Naive thymus-derived CD8-positive, alpha-beta T cell (primary cell): Measurements from ENCODE around the gene TFEB. TPM values are rescaled to one million over a fixed set of nuclear protein-coding genes. Genes with fewer than 3 reads are reported as not detected.
A peak's percentile ranks its signal among the peaks of the same experiment; 100 is the strongest.

ENCODE experiments used
- ATAC-seq, 2 donors: fragments of 150-1000 bp; cut with Tn5 transposase in 1 of 2; sonication (Bioruptor Pico), chemical (Tn5 transposase) in 1 of 2; 1 replicate in 1 of 2; 2 replicates in 1 of 2; pipeline ENCODE4 v1.10.0; 2021; ENCODE audit warnings: mild to moderate bottlenecking in 2 of 2, moderate library complexity in 2 of 2
- POLR2A ChIA-PET: fragments of 350-600 bp; sonication (Branson Sonifier 250); formaldehyde crosslinking; loops from one replicate; lab custom pipeline; 2021; ENCODE audit warnings: antibody characterized with exemption; lab: Charles Lee
- DNase-seq, 10 donors: peaks; one replicate each; pipeline versions ENCODE4 v3.0.0 to v3.0.0-alpha.2; 2020 to 2022
- H3K27ac Mint-ChIP-seq, 10 donors: one replicate each; pipeline ENCODE4 v1.8.0; 2020 to 2022; ENCODE audit warnings: mild to moderate bottlenecking in 10 of 10, mixed read lengths in 10 of 10, moderate library complexity in 4 of 10, inconsistent platforms in 1 of 10
- H3K27me3 Mint-ChIP-seq, 5 donors: one replicate each; pipeline ENCODE4 v1.8.0; 2021 to 2022; ENCODE audit warnings: mixed read lengths in 5 of 5
- H3K36me3 Mint-ChIP-seq, 3 donors: one replicate each; pipeline ENCODE4 v1.8.0; 2020 to 2022; ENCODE audit warnings: mixed read lengths in 3 of 3, mild to moderate bottlenecking in 2 of 3, inconsistent platforms in 1 of 3
- H3K4me1 Mint-ChIP-seq, 4 donors: one replicate each; pipeline ENCODE4 v1.8.0; 2021 to 2022; ENCODE audit warnings: mixed read lengths in 4 of 4
- H3K4me3 Mint-ChIP-seq, 10 donors: one replicate each; pipeline ENCODE4 v1.8.0; 2020 to 2022; ENCODE audit warnings: mild to moderate bottlenecking in 10 of 10, mixed read lengths in 10 of 10, moderate library complexity in 6 of 10, inconsistent platforms in 1 of 10
- H3K9me3 Mint-ChIP-seq, 9 donors: one replicate each; pipeline ENCODE4 v1.8.0; 2020 to 2022; ENCODE audit warnings: mixed read lengths in 9 of 9, mild to moderate bottlenecking in 3 of 9, inconsistent platforms in 1 of 9, moderate library complexity in 1 of 9
- polyA plus RNA-seq, 3 donors: library from polyadenylated mRNA; unstranded; fragments of 300-500 nt; fragmentation: Illumina TruSeq; gene quantifications; one replicate each; pipeline ENCODE4 v1.2.3, GENCODE V29; 2021
- total RNA-seq, 8 experiments: library from RNA in 2 of 8; stranded (reverse) in 2 of 8; gene quantifications; one replicate each; pipeline ENCODE4 v1.2.3 and lab custom pipeline; 2021 to 2026

Gene TFEB
- total and polyA plus RNA-seq, 5 experiments from 2014 or later: 2.6 to 10.8 (median 9.2) TPM

GRCh38 chr6:41715795-41716515 lies 19.5 kb downstream of the TFEB start:
- ATAC-seq (peak in 1 of 2 donors; percentile 35), DNase-seq (no peak)
- POLR2A ChIA-PET: interaction anchor here (0.9 kb wide), 1 partner anchor 18 kb away, joined by 4 read pairs; no protein-coding TSS in a partner anchor
- Mint-ChIP-seq H3K4me3 (no peak overlapping the region), H3K36me3 (no peaks in the 10 kb centered on the region), H3K27ac (peak overlapping the region in 4 of 10 donors; percentile 20 to 57 (median 23)), H3K4me1 (peaks cover 12 to 65% (median 18%) of the 10 kb centered on the region in 4 donors), H3K9me3 (no peaks in the 10 kb centered on the region), H3K27me3 (no peaks in the 10 kb centered on the region)

DNA sequence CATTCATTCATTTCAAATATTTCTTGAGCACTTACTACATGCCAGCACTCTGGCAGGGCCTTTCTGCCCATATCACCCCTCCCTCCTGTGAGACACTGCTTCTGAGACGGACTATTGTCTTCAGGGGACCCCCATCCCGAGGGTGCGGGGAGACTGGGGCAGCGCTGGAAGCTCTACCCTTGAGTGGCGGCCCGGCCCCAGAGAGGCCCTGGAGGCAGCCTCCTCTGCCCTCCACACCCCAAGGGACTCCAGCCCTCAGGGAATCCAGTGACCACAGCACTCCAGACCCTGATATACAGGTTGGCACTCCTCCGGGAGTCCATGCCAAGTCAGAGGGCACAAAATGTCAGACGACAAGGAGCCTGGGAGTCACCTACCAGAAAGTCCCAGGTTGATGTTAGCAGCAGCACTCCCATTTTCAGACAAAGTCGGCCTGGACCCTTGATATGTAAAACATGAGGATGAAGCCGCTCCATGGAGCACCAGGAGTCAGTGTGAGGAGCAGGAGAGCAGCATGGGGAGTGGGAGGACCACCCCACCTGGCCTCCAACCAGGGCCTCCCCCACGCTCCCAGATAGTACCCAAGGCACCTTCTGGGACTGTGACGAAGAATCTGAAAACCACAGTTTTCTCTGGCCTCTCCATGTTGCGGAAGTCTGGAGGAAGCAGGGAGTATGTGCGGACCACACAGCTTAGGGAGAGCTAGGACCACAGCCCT lies 20.7 kb downstream of the TFEB start:
- POLR2A ChIA-PET: no interaction called here
- H3K9me3 Mint-ChIP-seq: no peaks in the 10 kb centered on the region
- H3K4me3 Mint-ChIP-seq: no peak overlapping the region
- H3K27me3 Mint-ChIP-seq: no peaks in the 10 kb centered on the region
- DNase-seq: no peak
- H3K4me1 Mint-ChIP-seq: peaks cover 13 to 62% (median 18%) of the 10 kb centered on the region in 4 donors
- H3K27ac Mint-ChIP-seq: no peak overlapping the region
- H3K36me3 Mint-ChIP-seq: no peaks in the 10 kb centered on the region
- ATAC-seq: no peak

- H3K4me3 Mint-ChIP-seq: no peak overlapping the region
- DNase-seq (no peak), ATAC-seq (no peak)
- peaks cover 13 to 59% (median 21%) of the 10 kb centered on the region in 4 donors for H3K4me1 Mint-ChIP-seq
- H3K27ac Mint-ChIP-seq: no peak overlapping the region
- POLR2A ChIA-PET: interaction anchor here (0.6 kb wide), 1 partner anchor 193 kb away, joined by 4 read pairs; no protein-coding TSS in a partner anchor
- H3K9me3 Mint-ChIP-seq: no peaks in the 10 kb centered on the region
- no peaks in the 10 kb centered on the region for H3K27me3 Mint-ChIP-seq
- H3K36me3 Mint-ChIP-seq: no peaks in the 10 kb centered on the region
Measured at GRCh38 chr6:41713650-41714291, 21.6 kb downstream of the TFEB start.

GRCh38 chr6:41713159-41713649 lies 22.2 kb downstream of the TFEB start:
- Mint-ChIP-seq H3K27me3 (no peaks in the 10 kb centered on the region), H3K27ac (no peak overlapping the region), H3K9me3 (no peaks in the 10 kb centered on the region), H3K4me3 (no peak overlapping the region), H3K4me1 (peaks cover 17 to 60% (median 27%) of the 10 kb centered on the region in 4 donors), H3K36me3 (no peaks in the 10 kb centered on the region)
- no peak for ATAC-seq
- DNase-seq: no peak
- POLR2A ChIA-PET: interaction anchor here (0.6 kb wide), 1 partner anchor 194 kb away, joined by 4 read pairs; no protein-coding TSS in a partner anchor

GRCh38 chr6:41712651-41713103 lies 22.7 kb downstream of the TFEB start:
- DNase-seq (no peak), ATAC-seq (no peak)
- H3K27ac Mint-ChIP-seq: no peak overlapping the region
- H3K27me3 Mint-ChIP-seq: no peaks in the 10 kb centered on the region
- H3K4me3 Mint-ChIP-seq: no peak overlapping the region
- POLR2A ChIA-PET: no interaction called here
- peaks cover 21 to 60% (median 32%) of the 10 kb centered on the region in 4 donors for H3K4me1 Mint-ChIP-seq
- H3K36me3 Mint-ChIP-seq: no peaks in the 10 kb centered on the region
- no peaks in the 10 kb centered on the region for H3K9me3 Mint-ChIP-seq

- DNase-seq (no peak), ATAC-seq (no peak)
- POLR2A ChIA-PET: no interaction called here
- Mint-ChIP-seq H3K4me3 (no peak overlapping the region), H3K27ac (peak overlapping the region in 1 of 10 donors; percentile 67), H3K36me3 (no peaks in the 10 kb centered on the region), H3K4me1 (peaks cover 26 to 60% (median 36%) of the 10 kb centered on the region in 4 donors), H3K27me3 (no peaks in the 10 kb centered on the region), H3K9me3 (no peaks in the 10 kb centered on the region)
Measured at GRCh38 chr6:41711323-41712038, 23.9 kb downstream of the TFEB start.

DNA sequence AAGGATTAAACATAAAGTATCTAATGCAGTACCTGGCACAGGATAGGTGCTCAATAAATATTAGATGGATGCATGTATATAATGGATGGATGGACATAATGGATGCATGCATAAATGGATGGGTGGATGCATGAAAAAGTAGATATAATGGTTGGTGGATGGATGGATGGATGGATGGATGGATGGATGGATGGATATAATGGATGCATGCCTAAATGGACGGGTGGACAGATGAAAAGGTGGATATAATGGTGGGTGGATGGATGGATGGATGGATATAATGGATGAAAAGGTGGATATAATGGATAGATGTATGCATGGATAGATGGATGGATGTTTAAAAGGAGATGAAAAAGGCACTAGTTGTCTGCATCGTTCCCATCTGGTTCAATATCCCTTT lies 26.0 kb downstream of the TFEB start:
- ATAC-seq (no peak), DNase-seq (no peak)
- no peaks in the 10 kb centered on the region for H3K27me3 Mint-ChIP-seq
- POLR2A ChIA-PET: no interaction called here
- H3K36me3 Mint-ChIP-seq: no peaks in the 10 kb centered on the region
- peaks cover 24 to 67% (median 31%) of the 10 kb centered on the region in 4 donors for H3K4me1 Mint-ChIP-seq
- peak overlapping the region in 2 of 10 donors; percentile 21 to 81 for H3K27ac Mint-ChIP-seq
- H3K4me3 Mint-ChIP-seq: no peak overlapping the region
- no peaks in the 10 kb centered on the region for H3K9me3 Mint-ChIP-seq

DNA sequence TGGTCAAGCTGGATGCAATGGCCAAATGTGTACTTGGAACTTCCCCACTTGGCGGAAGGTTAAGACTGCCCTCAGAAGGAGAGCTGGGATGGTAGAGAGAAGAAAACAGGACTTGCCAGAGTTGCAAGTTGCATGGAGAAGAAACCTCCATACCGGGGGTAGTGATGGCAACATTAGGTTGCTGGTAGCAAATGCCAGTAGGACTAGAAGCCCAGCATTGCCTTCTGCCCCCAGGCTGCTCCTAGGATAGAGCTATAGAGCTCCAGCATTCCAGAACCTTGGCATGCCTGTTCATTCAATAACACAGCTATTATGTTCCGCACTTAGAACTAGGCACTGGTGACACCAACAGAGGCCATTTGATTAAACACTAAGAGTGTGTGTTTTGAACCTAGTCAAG lies 26.6 kb downstream of the TFEB start:
- Mint-ChIP-seq H3K9me3 (no peaks in the 10 kb centered on the region), H3K36me3 (no peaks in the 10 kb centered on the region), H3K27ac (peak overlapping the region in 2 of 10 donors; percentile 59 to 82), H3K27me3 (no peaks in the 10 kb centered on the region), H3K4me1 (peaks cover 24 to 68% (median 31%) of the 10 kb centered on the region in 4 donors), H3K4me3 (peak overlapping the region in 4 of 10 donors; percentile 49 to 86 (median 56))
- POLR2A ChIA-PET: no interaction called here
- ATAC-seq (no peak), DNase-seq (no peak)

DNA sequence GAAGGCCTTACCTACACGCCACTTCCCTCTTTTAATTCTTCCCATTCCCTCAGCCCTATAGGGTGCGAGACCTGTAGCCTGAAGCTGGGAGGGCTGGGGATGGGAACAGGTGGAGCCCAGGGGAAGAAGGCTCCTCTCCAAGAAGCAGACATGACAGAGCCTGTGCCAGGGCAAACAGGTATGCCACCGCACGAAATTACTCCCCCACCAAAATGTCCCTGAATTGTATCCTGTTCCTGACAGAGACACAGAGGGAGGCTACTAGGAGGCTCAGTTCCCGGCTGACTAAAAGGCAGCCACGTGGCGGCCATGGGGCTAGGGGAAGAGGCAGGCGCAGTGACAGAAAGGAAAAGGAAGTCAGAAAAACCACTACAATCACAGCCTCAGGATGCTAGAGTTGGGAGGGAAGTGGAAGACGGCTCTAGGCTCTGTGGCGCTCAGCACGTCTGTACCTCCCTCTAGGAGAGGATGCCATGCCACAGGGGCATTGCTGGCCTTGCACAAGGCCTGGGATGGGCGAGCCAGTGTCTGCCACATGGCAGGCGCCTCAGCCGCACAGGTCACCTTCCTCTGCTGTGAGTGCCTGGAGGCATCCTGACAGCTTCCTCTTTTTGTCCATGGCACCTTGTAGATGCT lies 27.7 kb downstream of the TFEB start:
- H3K4me1 Mint-ChIP-seq: peaks cover 24 to 67% (median 31%) of the 10 kb centered on the region in 4 donors
- POLR2A ChIA-PET: interaction anchor here (1.5 to 1.9 kb wide), 2 partner anchors 25 to 27 kb away, joined by 3 to 8 read pairs; no protein-coding TSS in a partner anchor

GRCh38 chr6:41706876-41707564 lies 28.4 kb downstream of the TFEB start:
- DNase-seq (no peak), ATAC-seq (peak in 1 of 2 donors; percentile 20)
- no peaks in the 10 kb centered on the region for H3K27me3 Mint-ChIP-seq
- H3K36me3 Mint-ChIP-seq: no peaks in the 10 kb centered on the region
- POLR2A ChIA-PET: interaction anchor here (1.5 to 1.9 kb wide), 2 partner anchors 26 to 27 kb away, joined by 3 to 8 read pairs; no protein-coding TSS in a partner anchor
- peak overlapping the region in 8 of 10 donors; percentile 20 to 86 (median 62) for H3K4me3 Mint-ChIP-seq
- H3K27ac Mint-ChIP-seq: peak overlapping the region in 9 of 10 donors; percentile 14 to 91 (median 44)
- H3K9me3 Mint-ChIP-seq: no peaks in the 10 kb centered on the region
- H3K4me1 Mint-ChIP-seq: peaks cover 24 to 72% (median 31%) of the 10 kb centered on the region in 4 donors

More for the DNA sequence above, 27.7 kb downstream of the TFEB start:
- Mint-ChIP-seq H3K27ac (peak overlapping the region in 8 of 10 donors; percentile 14 to 89 (median 52)), H3K4me3 (peak overlapping the region; percentile 41 to 86 (median 73)), H3K9me3 (no peaks in the 10 kb centered on the region), H3K36me3 (no peaks in the 10 kb centered on the region), H3K27me3 (no peaks in the 10 kb centered on the region)
- ATAC-seq (peak; percentile 80 to 89), DNase-seq (peak in 8 of 10 donors; percentile 14 to 50 (median 27))
